Measurements from ENCODE around the gene TMEM203.
"Not testable (repeated sequence)": the region's sequence is repeated elsewhere in the genome, so short reads cannot be mapped to it uniquely, and the experiment has no call there.

The TMEM203 gene

GRCh38 chr9:137241490-137242268, 36.2 kb upstream of the TMEM203 start:
- peak; percentile 69 for DNase-seq

- peak; percentile 100 for DNase-seq
Observed at GRCh38 chr9:137240841-137241489, 35.5 kb upstream of the TMEM203 start, which contains the start of gene TUBB4B. Gene TUBB4B (plus strand): TSS chr9:137241287. CDS start chr9:137241361, 74 bp downstream.

GRCh38 chr9:137240318-137240840, 34.9 kb upstream of the TMEM203 start:
- DNase-seq, result peak; percentile 76

GRCh38 chr9:137239541-137240200, 34.2 kb upstream of the TMEM203 start:
- not testable (repeated sequence) for DNase-seq

GRCh38 chr9:137237759-137238726, 32.6 kb upstream of the TMEM203 start:
- no peak for DNase-seq

- no peak for DNase-seq
Observed at GRCh38 chr9:137236936-137237421, 31.5 kb upstream of the TMEM203 start.

GRCh38 chr9:137236238-137236935, 30.9 kb upstream of the TMEM203 start:
- DNase-seq, result peak; percentile 93

GRCh38 chr9:137235424-137236237, 30.2 kb upstream of the TMEM203 start:
- no peak for DNase-seq

GRCh38 chr9:137234758-137235423, 29.4 kb upstream of the TMEM203 start:
- no peak for DNase-seq

GRCh38 chr9:137234055-137234697, 28.7 kb upstream of the TMEM203 start:
- DNase-seq, result no peak

- DNase-seq, result no peak
Observed at GRCh38 chr9:137233143-137233980, 27.9 kb upstream of the TMEM203 start.

- no peak for DNase-seq
Observed at GRCh38 chr9:137232510-137232909, 27.1 kb upstream of the TMEM203 start.

- no peak for DNase-seq
Observed at GRCh38 chr9:137232101-137232500, 26.7 kb upstream of the TMEM203 start.

- no peak for DNase-seq
Observed at GRCh38 chr9:137231372-137232039, 26.1 kb upstream of the TMEM203 start.

GRCh38 chr9:137230705-137231371, 25.4 kb upstream of the TMEM203 start, which contains the start of gene SLC34A3:
Gene SLC34A3 (plus strand): TSS chr9:137230901. CDS start chr9:137231703, 802 bp downstream.
- no peak for DNase-seq

- DNase-seq, result no peak
Observed at GRCh38 chr9:137229903-137230704, 24.7 kb upstream of the TMEM203 start.

All from activated CD4-positive, alpha-beta T cell treated with anti-CD3 and anti-CD28 coated beads, Interleukin-10, Interleukin-2, amounts not matched to agents 100 ng/mL and 50 ng/mL, durations not matched to agents 16 hours and 8 hours (primary cell).